SH-SY5Y (cell line): ENCODE data around the gene DHX30.

Experiments
- GATA2 ChIP-seq: IDR thresholded peaks from 2 replicates; pipeline ENCODE4 v1.6.1; 2011; ENCODE audit warnings: mild to moderate bottlenecking, low read depth, low read length
- GATA3 ChIP-seq: IDR thresholded peaks from 2 replicates; pipeline ENCODE4 v1.6.1; 2011; ENCODE audit warnings: low read depth, mild to moderate bottlenecking, low read length, moderate library complexity

DNA sequence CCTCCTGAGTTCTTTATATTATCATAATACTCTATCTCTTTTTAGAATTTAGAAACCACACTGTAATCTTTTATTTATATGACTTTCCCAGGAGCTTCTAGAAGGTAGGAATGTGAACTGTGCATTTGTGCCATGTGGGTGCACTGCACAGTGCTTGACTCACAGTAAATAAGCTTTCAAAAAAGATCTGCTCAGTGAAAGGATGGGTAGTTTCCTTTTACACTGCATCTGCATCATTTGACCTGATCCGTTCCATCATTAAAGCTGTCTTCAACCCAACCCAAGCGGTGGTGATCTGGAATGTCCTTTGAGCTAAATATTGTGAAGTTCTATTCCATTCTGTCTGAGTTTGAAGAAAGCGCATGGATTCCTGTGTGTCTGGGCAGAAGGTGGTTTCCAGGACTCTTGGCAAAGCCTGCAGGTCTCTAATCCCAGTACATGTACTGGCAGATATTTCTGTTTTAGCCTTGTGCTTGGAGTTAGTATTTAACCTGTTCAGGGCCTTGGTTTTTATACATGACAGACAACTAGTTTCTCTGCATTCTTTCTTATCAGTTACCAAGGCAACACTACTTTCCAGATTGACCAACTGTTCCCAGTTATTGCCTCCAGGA lies 96.7 kb downstream of the DHX30 start:
- TF ChIP-seq GATA2, result no peak
- TF ChIP-seq GATA3, result no peak
